T-helper 2 cell treated with Interferon-gamma antibody and Interleukin-4, amounts not matched to agents 5 μg/mL and 100 μg/mL, for 36 hours (primary cell): ENCODE measurements around the gene KIAA0232.
"Not testable (repeated sequence)": the region's sequence is repeated elsewhere in the genome, so short reads cannot be mapped to it uniquely, and the experiment has no call there.

Experiments
- DNase-seq: peaks from one replicate; pipeline ENCODE4 v3.0.0; 2021; ENCODE audit warnings: low spot score
- H3K27ac Mint-ChIP-seq: one replicate; pipeline ENCODE4 v1.8.0; 2021; ENCODE audit warnings: mild to moderate bottlenecking, mixed read lengths
- H3K27me3 Mint-ChIP-seq: one replicate; pipeline ENCODE4 v1.8.0; 2021; ENCODE audit warnings: low read depth, mixed read lengths
- H3K36me3 Mint-ChIP-seq: one replicate; pipeline ENCODE4 v1.8.0; 2021; ENCODE audit warnings: low read depth, mixed read lengths
- H3K4me1 Mint-ChIP-seq: one replicate; pipeline ENCODE4 v1.8.0; 2021; ENCODE audit warnings: low read depth, mixed read lengths
- H3K4me3 Mint-ChIP-seq: one replicate; pipeline ENCODE4 v1.8.0; 2022; ENCODE audit warnings: mild to moderate bottlenecking, moderate library complexity, mixed read lengths
- H3K9me3 Mint-ChIP-seq: one replicate; pipeline ENCODE4 v1.8.0; 2021; ENCODE audit warnings: mixed read lengths

Gene KIAA0232

GRCh38 chr4:6910960-6911874 lies 128.7 kb downstream of the KIAA0232 start:
- H3K4me1 Mint-ChIP-seq = peaks cover 36% of the 10 kb centered on the region
- H3K36me3 Mint-ChIP-seq = peaks cover 2% of the 10 kb centered on the region
- peak overlapping the region; percentile 89 for H3K27ac Mint-ChIP-seq
- H3K4me3 Mint-ChIP-seq = peak overlapping the region; percentile 92
- peaks cover 3% of the 10 kb centered on the region for H3K27me3 Mint-ChIP-seq
- no peak for DNase-seq
- no peaks in the 10 kb centered on the region for H3K9me3 Mint-ChIP-seq

GRCh38 chr4:6911917-6912316 lies 129.4 kb downstream of the KIAA0232 start:
- DNase-seq, H3K9me3 Mint-ChIP-seq, H3K4me3 Mint-ChIP-seq, H3K27ac Mint-ChIP-seq, H3K27me3 Mint-ChIP-seq, H3K36me3 Mint-ChIP-seq: not testable (repeated sequence)
- peaks cover 43% of the 10 kb centered on the region for H3K4me1 Mint-ChIP-seq

DNA sequence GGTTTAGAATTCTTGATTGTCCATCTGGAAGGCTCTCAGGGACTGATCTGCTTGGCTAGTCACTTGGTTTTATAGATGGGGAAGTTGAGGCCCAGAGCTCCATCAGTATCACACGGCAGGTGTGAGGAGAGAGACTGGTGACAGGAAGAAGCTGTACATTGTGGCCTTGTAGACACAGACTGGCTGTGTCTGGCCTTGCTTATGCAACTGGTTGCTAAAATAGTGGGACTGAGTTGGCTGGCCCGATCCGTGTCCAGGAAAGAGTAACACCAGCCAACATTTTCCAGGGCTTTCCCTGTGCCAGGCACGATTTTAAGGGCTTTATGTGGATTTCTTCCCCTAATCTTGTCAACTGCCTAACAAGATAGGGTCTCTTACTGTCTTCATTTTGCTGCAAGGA lies 129.9 kb downstream of the KIAA0232 start:
- peaks cover 48% of the 10 kb centered on the region for H3K4me1 Mint-ChIP-seq
- peaks cover 10% of the 10 kb centered on the region for H3K36me3 Mint-ChIP-seq
- no peaks in the 10 kb centered on the region for H3K9me3 Mint-ChIP-seq
- H3K4me3 Mint-ChIP-seq = peak overlapping the region; percentile 44
- peaks cover 3% of the 10 kb centered on the region for H3K27me3 Mint-ChIP-seq
- no peak for DNase-seq
- no peak overlapping the region for H3K27ac Mint-ChIP-seq

- Mint-ChIP-seq H3K36me3 (peaks cover 10% of the 10 kb centered on the region), H3K27me3 (no peaks in the 10 kb centered on the region), H3K9me3 (no peaks in the 10 kb centered on the region), H3K4me1 (peaks cover 52% of the 10 kb centered on the region), H3K27ac (no peak overlapping the region), H3K4me3 (no peak overlapping the region)
- no peak for DNase-seq
Observed at GRCh38 chr4:6913350-6913905, 130.9 kb downstream of the KIAA0232 start.

DNA sequence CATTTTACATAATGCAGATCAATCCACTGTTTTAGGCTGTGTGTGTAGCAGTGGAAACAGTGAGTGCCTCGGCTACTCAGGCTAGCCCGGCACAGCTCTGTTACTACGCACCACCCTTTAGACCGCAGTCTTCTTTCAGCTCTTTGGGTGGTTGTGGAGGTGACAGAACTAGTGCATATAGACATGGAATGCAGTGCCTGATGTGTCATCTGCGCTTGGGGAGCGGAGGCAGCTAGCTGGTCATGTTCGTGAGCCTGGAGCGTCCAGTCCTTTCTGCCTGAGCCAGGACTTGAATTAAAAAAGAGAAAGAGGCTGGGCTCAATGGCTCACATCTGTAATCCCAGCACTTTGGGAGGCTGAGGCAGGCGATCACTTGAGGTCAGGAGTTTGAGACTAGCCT lies 131.9 kb downstream of the KIAA0232 start:
- H3K9me3 Mint-ChIP-seq = no peaks in the 10 kb centered on the region
- no peaks in the 10 kb centered on the region for H3K27me3 Mint-ChIP-seq
- H3K27ac Mint-ChIP-seq = no peak overlapping the region
- H3K4me1 Mint-ChIP-seq = peaks cover 52% of the 10 kb centered on the region
- peaks cover 10% of the 10 kb centered on the region for H3K36me3 Mint-ChIP-seq
- no peak overlapping the region for H3K4me3 Mint-ChIP-seq
- no peak for DNase-seq

GRCh38 chr4:6915041-6916005 lies 132.8 kb downstream of the KIAA0232 start:
- no peaks in the 10 kb centered on the region for H3K9me3 Mint-ChIP-seq
- peaks cover 55% of the 10 kb centered on the region for H3K4me1 Mint-ChIP-seq
- no peak overlapping the region for H3K4me3 Mint-ChIP-seq
- H3K27ac Mint-ChIP-seq = peak overlapping the region; percentile 31
- H3K36me3 Mint-ChIP-seq = peaks cover 10% of the 10 kb centered on the region
- DNase-seq = no peak
- H3K27me3 Mint-ChIP-seq = no peaks in the 10 kb centered on the region

DNA sequence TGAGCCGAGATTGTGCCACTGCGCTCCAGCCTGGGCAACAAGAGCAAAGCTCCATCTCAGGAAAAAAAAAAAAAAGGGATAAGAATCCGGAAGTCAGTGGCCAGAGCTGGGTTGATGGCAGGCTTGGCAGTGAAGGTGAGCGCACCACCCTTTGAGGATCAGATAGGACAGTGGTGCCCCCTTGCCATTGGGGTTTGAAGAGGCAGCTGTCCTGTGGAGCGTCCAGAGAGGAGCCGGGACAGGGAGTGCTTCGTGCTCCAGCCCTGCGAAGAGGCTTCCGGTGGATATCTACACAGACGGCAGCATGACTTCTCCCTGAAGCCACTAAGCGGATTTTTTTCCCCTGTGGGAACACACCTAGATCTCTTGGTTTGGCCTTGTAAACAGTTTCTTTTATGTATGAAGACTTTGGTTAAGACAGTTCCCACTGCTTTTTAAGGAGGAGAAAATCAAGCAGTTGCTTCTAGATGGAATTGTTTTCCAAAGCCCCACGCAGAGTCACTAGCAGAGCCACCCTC lies 133.6 kb downstream of the KIAA0232 start:
- Mint-ChIP-seq H3K4me1 (peaks cover 50% of the 10 kb centered on the region), H3K4me3 (peak overlapping the region; percentile 71)

GRCh38 chr4:6916587-6917460 lies 134.3 kb downstream of the KIAA0232 start:
- Mint-ChIP-seq H3K9me3 (no peaks in the 10 kb centered on the region), H3K27ac (peak overlapping the region; percentile 80), H3K4me1 (peaks cover 47% of the 10 kb centered on the region), H3K36me3 (peaks cover 11% of the 10 kb centered on the region), H3K27me3 (no peaks in the 10 kb centered on the region), H3K4me3 (peak overlapping the region; percentile 71)
- peak; percentile 67 for DNase-seq

More for the DNA sequence above, 133.6 kb downstream of the KIAA0232 start:
- Mint-ChIP-seq H3K27me3 (no peaks in the 10 kb centered on the region), H3K36me3 (peaks cover 10% of the 10 kb centered on the region), H3K9me3 (no peaks in the 10 kb centered on the region), H3K27ac (peak overlapping the region; percentile 80)
- DNase-seq = no peak

DNA sequence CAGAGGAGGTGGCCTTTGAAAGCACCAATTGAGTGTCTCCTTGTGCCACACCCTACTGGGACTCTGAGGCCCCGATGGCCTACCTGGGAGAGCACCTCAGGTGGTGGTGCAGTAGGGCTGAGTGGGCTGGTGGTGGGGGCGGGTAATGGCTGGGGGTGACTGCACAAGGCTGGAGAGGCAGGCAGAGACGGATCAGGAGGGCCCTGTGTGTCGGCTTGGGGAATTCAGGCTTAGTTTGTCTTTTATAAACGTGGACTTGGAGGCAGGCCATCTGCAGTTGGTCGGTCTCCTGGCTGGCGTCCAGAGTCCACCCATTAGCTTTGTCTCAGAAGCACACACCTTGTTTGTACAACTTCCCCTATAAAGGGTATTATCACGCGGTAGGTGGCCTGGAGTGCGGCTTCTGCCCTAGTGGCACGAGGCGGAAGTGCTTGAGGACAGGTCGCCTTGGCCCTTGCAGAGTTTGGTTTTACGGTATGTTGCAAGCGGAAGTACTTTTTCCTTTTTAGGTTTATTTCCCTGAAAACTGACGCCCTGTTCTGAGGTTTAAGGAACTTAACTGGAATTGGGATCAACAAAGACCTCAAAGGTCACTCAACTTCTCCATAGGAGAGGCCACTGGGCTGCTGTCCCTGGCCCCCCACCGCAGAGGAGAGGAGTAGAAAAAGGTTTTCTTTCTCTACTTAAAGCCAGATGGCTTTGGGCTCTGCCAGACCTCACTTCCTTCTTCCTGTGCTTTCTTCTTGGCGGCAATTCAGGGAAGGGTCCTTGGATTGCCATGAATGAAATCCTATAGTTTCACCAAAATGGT lies 135.1 kb downstream of the KIAA0232 start:
- Mint-ChIP-seq H3K27ac (peak overlapping the region; percentile 80), H3K27me3 (no peaks in the 10 kb centered on the region), H3K9me3 (no peaks in the 10 kb centered on the region), H3K36me3 (peaks cover 13% of the 10 kb centered on the region), H3K4me3 (peak overlapping the region; percentile 71), H3K4me1 (peaks cover 46% of the 10 kb centered on the region)
- DNase-seq = no peak

GRCh38 chr4:6918338-6918737 lies 135.8 kb downstream of the KIAA0232 start:
- Mint-ChIP-seq H3K4me3 (peak overlapping the region; percentile 71), H3K27ac (peak overlapping the region; percentile 80), H3K36me3 (peaks cover 17% of the 10 kb centered on the region), H3K27me3 (no peaks in the 10 kb centered on the region), H3K9me3 (no peaks in the 10 kb centered on the region), H3K4me1 (peaks cover 44% of the 10 kb centered on the region)
- no peak for DNase-seq

- Mint-ChIP-seq H3K36me3 (peaks cover 31% of the 10 kb centered on the region), H3K27me3 (no peaks in the 10 kb centered on the region), H3K4me1 (peaks cover 49% of the 10 kb centered on the region), H3K27ac (no peak overlapping the region), H3K9me3 (no peaks in the 10 kb centered on the region), H3K4me3 (no peak overlapping the region)
- DNase-seq = no peak
Observed at GRCh38 chr4:6920171-6920570, 137.6 kb downstream of the KIAA0232 start.

DNA sequence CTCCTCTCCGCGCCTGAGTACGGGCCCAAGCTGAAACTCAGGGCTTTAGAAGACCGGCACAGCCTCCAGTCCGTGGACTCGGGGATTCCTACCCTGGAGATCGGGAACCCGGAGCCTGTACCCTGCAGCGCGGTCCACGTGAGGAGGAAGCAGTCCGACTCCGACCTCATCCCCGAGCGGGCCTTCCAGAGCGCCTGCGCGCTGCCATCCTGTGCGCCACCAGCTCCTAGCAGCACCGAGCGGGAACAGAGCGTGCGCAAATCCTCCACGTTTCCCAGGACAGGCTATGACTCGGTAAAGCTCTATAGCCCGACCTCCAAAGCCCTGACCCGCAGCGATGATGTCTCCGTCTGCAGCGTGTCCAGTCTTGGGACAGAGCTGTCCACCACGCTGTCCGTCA lies 141.0 kb downstream of the KIAA0232 start:
- no peak for DNase-seq
- Mint-ChIP-seq H3K4me3 (no peak overlapping the region), H3K4me1 (peaks cover 51% of the 10 kb centered on the region), H3K27me3 (no peaks in the 10 kb centered on the region), H3K27ac (no peak overlapping the region), H3K9me3 (no peaks in the 10 kb centered on the region), H3K36me3 (peaks cover 36% of the 10 kb centered on the region)
